Panc1 (cell line): ENCODE results near the gene METRN. TPM values are rescaled to one million over a fixed set of nuclear protein-coding genes. Genes with fewer than 3 reads are reported as not detected.

Source experiments
- ATAC-seq: fragments of 200-7000 bp; cut with Tn5 transposase; 2 replicates; pipeline ENCODE4 v1.9.1; 2020; ENCODE audit warnings: mild to moderate bottlenecking, moderate library complexity
- BruUV-seq: library from RNA; stranded (reverse); fragments of 400-500 nt; replicated peaks from 2 replicates; lab custom pipeline; 2021; lab: Mats Ljungman, UMichigan
- CTCF ChIA-PET: fragments of 300-600 bp; sonication (Branson Sonifier 250); formaldehyde crosslinking; loops from one replicate; lab custom pipeline; 2022; ENCODE audit warnings: antibody characterized with exemption; lab: Charles Lee
- POLR2A ChIA-PET: fragments of 300-600 bp; sonication (Branson Sonifier 250); formaldehyde crosslinking; loops from one replicate; lab custom pipeline; 2022; ENCODE audit warnings: antibody characterized with exemption; lab: Charles Lee
- DNase-seq: peaks from one replicate; pipeline ENCODE4 v3.0.0-alpha.2; 2010; ENCODE audit warnings: low read depth, low spot score
- H3K27ac ChIP-seq: 2 replicates; pipeline ENCODE4 v1.5.1; 2011; ENCODE audit warnings: mild to moderate bottlenecking, low read length, inconsistent platforms
- H3K27me3 ChIP-seq: fragments of 200-500 bp; sonication (Bioruptor generic); 2 replicates; pipeline ENCODE4 v1.6.0; 2014; ENCODE audit warnings: low read length, inconsistent platforms; ENCODE audit not compliant: control insufficient read depth, insufficient read depth
- H3K36me3 ChIP-seq: fragments of 200-500 bp; sonication (Bioruptor generic); 2 replicates; pipeline ENCODE4 v1.5.1; 2014; ENCODE audit warnings: inconsistent platforms, mild to moderate bottlenecking, low read length, moderate library complexity; ENCODE audit not compliant: control insufficient read depth, insufficient read depth
- H3K4me1 ChIP-seq: 2 replicates; pipeline ENCODE4 v1.5.1; 2011; ENCODE audit warnings: inconsistent platforms, mild to moderate bottlenecking, low read length, moderate library complexity; ENCODE audit not compliant: control insufficient read depth, insufficient read depth
- H3K4me3 ChIP-seq, 2 experiments: 2 replicates each; pipeline ENCODE4 v1.5.1; 2011 to 2012; ENCODE audit warnings: low read depth in 2 of 2, low read length in 2 of 2, mild to moderate bottlenecking in 2 of 2, inconsistent platforms in 1 of 2, moderate library complexity in 1 of 2
- H3K9me3 ChIP-seq: fragments of 200-500 bp; sonication (Bioruptor generic); 2 replicates; pipeline ENCODE4 v1.5.1; 2014; ENCODE audit warnings: low read depth, mild to moderate bottlenecking, inconsistent platforms, low read length, moderate library complexity; ENCODE audit not compliant: control insufficient read depth, insufficient read depth
- CTCF ChIP-seq: fragments of 450-650 bp; IDR thresholded peaks from 2 replicates; pipeline ENCODE4 v1.5.1; 2017; ENCODE audit warnings: mild to moderate bottlenecking
- POLR2AphosphoS5 ChIP-seq: IDR thresholded peaks from 2 replicates; pipeline ENCODE4 v1.6.1; 2012; ENCODE audit warnings: mild to moderate bottlenecking, low read depth, low read length, moderate library complexity
- REST ChIP-seq, 2 experiments: IDR thresholded peaks; 2 replicates each; pipeline ENCODE4 v1.6.1; 2011 to 2012; ENCODE audit warnings: low read depth in 2 of 2, control low read depth in 1 of 2, low read length in 1 of 2, mild to moderate bottlenecking in 1 of 2, moderate library complexity in 1 of 2; ENCODE audit not compliant: insufficient read depth in 1 of 2
- SIN3A ChIP-seq: IDR thresholded peaks from 2 replicates; pipeline ENCODE4 v1.6.1; 2012; ENCODE audit warnings: low read depth, mild to moderate bottlenecking, low read length, moderate library complexity, borderline replicate concordance; ENCODE audit not compliant: insufficient read depth
- TCF7L2 ChIP-seq: IDR thresholded peaks from 2 replicates; pipeline ENCODE4 v1.6.1; 2011; ENCODE audit warnings: mild to moderate bottlenecking, low read depth, low read length, inconsistent platforms
- in situ Hi-C: cut with HindIII; loops from 2 replicates; pipeline ENCODE4 v1.10.0; 2016; ENCODE audit warnings: low sequenced_read_pairs, low pct_unique_long_range_greater_than_20kb
- intact Hi-C: fragments of 100-400 bp; cut with micrococcal nuclease; formaldehyde crosslinking; loops from one replicate; pipeline ENCODE4 v1.10.0; 2022; ENCODE audit not compliant: unreplicated experiment
- total RNA-seq: library from RNA; stranded (reverse); gene quantifications from one replicate; pipeline ENCODE4 v1.2.1, GENCODE V29; 2021; ENCODE audit not compliant: unreplicated experiment

The METRN gene
- total RNA-seq, 1 experiment from 2014 or later: 407 TPM

DNA sequence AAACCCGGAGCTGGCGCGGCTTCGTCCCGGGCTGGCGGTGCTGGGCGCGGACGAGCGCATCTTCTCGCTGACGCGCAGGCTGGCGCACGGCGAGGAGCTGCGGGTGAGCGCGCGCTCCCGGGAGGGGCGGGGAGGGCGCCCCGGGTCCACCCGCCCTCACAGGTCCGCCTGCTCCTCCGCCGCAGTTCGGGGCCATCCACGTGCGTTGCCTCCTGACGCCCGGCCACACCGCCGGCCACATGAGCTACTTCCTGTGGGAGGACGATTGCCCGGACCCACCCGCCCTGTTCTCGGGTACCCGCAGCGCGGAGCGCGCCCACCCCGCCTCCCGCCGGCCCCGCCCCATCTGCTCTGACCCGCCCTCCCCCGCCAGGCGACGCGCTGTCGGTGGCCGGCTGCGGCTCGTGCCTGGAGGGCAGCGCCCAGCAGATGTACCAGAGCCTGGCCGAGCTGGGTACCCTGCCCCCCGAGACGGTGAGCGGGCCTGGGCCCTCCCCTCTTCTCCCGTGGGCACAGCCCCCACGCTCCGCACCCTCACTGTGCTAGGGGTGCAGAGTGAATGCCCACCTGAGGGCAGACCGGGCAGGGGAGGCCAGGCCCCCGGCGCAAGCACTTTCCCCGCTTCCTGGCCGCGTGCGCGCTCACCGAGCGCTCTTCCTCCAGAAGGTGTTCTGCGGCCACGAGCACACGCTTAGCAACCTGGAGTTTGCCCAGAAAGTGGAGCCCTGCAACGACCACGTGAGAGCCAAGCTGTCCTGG is 13.4 kb downstream of the METRN start:
- intact Hi-C loops: no loop called here
- Histone ChIP-seq H3K27ac (peak overlapping the region; percentile 79), H3K9me3 (no peaks in the 10 kb centered on the region), H3K36me3 (no peaks in the 10 kb centered on the region), H3K4me1 (peaks cover 13% of the 10 kb centered on the region), H3K27me3 (no peaks in the 10 kb centered on the region), H3K4me3 (peak overlapping the region; percentile 64 to 74)
- TF ChIP-seq REST (IDR thresholded peaks at IDR 0.05; ENCODE audit: insufficient read depth in 1 of 2, low read depth in 2 of 2, low read length in 1 of 2) (0 out of 4 replicates have a peak, but pooled peaks of 1 of the 2 experiments have one; percentile 45), SIN3A (peak; percentile 76; the same call in 1 of the 2 replicates), TCF7L2 (no peak), CTCF (no peak), POLR2AphosphoS5 (no peak; the same call in none of the 2 replicates)
- DNase-seq (no peak), ATAC-seq (peak; percentile 60)
- ChIA-PET POLR2A (interaction anchor here (0.7 kb wide), 1 partner anchor 56 kb away, joined by 10 read pairs; no protein-coding TSS in a partner anchor), CTCF (interaction anchor here (0.8 kb wide), 1 partner anchor 329 kb away, joined by 3 read pairs; no protein-coding TSS in a partner anchor)
- no TSS peak for BruUV-seq
- in situ Hi-C loops: no loop called here

DNA sequence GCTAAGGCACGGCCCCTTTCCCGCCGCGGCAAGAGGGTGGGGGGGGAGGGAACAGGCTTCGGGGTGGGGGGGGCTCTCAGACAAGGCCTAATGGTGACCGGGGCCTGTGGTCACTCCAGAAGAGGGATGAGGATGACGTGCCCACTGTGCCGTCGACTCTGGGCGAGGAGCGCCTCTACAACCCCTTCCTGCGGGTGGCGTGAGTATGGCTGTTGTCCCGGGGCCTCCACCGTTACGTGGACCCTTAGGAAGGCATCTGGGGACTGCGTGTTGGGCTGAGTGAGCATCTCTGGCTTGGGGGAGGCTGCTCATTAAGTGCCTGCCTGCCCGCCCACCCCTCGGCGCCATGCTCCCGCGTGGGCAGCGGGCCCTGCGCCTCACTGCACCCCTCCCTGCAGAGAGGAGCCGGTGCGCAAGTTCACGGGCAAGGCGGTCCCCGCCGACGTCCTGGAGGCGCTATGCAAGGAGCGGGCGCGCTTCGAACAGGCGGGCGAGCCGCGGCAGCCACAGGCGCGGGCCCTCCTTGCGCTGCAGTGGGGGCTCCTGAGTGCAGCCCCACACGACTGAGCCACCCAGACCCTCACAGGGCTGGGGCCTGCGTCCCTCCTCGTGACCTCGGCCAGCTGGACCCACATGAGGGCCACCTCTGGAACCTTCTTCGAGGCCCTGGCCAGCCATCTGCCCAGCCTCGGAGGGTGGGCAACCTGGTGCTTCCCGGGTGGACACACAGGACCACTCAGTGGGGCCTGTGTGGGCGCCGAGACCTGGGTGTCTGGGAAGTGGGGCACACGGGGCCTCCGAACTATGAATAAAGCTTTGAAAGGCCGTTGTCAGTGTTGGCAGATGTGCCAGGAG is 14.2 kb downstream of the METRN start:
- Histone ChIP-seq H3K9me3 (no peaks in the 10 kb centered on the region), H3K36me3 (no peaks in the 10 kb centered on the region), H3K4me1 (peaks cover 13% of the 10 kb centered on the region), H3K27me3 (no peaks in the 10 kb centered on the region), H3K4me3 (peak overlapping the region; percentile 64 to 74), H3K27ac (no peak overlapping the region; the same call in 1 of the 2 replicates)
- ChIA-PET POLR2A (no interaction called here), CTCF (no interaction called here)
- TF ChIP-seq TCF7L2 (no peak), POLR2AphosphoS5 (peak; percentile 19)
- intact Hi-C loops (no loop called here), in situ Hi-C loops (no loop called here)
- DNase-seq (no peak), ATAC-seq (no peak)
- TSS peak; percentile 84 for BruUV-seq
